GM21526 (cell line): ENCODE results near the gene CRELD2.

Experiments used
- ATAC-seq: cut with Tn5 transposase; IDR thresholded peaks from one replicate; pipeline ENCODE4 v1.9.1; 2021; ENCODE audit warnings: moderate library complexity; ENCODE audit not compliant: unreplicated experiment, low FRiP score

Gene CRELD2

DNA sequence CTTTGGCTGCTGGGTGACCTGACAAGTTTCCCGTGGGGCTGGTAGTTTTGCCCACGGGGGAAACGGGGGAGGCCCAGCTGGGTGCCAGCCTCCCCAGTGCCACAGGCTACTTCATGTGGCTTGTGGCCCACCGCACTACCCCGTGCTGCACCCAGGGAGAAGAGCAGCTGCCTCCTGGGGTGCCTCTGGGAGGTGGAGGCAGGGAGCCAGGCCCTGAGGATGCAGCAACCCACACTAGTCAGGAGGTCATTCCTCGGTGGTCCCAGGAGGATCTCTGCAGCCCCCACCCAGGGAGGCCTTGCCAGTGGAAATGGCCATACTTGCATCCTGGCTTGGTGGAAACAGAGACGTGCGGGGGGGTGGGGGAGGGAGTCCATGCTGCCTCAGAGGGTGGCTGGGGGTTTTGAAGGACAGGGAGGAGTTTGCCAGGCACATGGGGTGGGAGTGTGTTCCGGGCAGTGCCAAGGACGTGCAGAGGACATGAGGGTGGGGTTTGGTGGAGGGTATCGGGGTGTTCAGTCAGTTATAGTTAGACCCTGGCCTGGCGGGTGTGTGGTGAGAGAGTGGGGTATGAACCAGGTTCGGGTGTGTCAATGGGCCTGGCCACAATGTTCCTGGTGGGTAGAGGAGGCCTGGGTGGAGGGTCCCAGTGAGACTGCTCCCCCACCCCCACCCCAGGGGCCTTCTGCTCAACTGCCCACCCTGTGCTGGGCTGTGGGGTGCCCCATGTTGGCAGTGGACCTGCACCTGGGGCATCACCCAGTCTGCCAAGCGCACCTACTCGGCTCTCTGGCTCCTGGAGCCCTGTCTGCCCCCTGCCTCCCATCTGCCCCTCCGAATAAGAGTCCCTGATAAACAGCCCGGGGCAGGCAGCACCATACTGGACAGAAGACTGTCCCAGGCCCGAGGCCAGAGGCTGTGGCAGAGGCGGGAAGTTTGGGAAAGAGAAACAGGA is 46.0 kb downstream of the CRELD2 start:
- ATAC-seq, result no peak

DNA sequence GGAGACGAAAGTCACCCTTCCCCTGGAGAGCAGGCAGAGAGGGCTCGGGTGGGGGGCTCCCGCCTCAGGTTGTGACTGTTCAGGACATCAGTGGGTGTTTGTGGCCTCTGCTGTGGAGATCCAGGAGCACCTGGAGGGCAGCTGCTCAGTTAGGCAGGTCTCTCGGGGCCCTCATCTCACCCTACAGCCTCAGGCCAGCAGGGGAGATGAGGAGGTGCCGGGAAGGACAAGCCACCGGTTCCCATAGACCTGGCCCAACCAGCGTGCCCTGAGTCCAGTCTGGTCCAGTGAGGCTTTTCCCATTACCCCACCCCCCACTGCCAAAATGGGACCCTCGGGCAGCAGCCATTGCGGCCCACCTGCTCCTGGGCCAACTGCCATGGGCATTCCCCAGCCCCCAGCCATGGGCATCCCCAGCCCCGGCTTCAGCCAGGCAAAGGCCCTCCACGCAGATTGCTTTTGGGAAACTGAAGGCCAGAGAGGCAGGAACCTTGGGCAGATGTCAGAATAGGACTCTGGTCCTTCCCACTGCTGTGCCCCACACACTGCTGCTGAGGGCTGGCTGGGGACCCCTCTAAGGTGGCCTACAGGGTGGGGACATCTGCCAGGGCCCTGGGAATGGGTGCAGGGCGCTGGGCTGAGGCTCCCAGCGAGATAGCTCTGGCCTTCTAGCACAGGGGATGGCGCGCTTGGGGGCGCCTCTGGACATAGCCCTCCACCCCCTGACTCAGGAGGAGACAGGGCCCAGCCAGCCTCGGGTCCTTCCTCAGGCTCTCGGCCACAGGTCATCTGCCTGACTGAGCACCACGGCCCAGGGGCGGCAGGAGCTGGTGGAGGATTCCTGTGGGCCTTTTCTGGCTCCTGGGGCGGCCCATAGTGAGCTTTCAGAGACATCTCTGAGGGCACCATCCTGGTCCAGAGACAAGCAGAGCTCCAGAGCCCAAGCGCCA is 46.9 kb downstream of the CRELD2 start:
- ATAC-seq, result no peak

DNA sequence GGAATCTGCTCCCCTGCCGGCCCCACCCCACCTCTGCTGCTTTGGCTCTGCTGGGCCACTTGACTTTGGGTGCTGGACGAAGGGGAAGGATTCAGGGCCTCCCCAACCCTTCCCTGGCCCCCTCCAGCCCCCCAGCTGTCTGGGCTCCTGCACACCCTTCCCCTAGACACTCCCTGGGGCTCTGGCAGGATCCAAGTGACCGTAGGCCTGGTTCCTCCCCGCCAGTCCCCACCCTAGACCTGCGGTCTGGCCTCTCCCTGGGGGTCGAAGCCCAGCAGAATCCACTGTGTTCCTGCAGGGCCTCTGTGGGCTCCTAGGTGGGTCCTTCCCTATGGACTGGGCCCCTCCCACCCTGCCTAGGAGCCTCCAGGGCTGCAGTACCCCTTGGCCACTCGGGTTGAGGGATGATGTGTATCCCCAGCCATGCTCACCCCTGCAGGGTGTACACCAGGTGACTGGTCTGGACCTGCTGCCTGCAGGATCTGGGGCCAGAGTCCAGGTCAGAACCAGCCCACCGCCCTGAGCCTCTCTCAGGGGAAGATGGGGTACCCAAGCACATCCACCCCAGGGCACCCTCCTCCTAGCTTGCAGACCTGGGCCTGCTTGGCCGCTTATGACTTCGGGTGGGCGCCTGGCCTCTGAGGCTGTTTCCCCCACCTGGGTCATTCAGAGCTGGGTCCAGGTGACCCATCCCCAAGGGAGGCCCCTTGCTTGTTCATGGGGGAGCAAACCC is 47.8 kb downstream of the CRELD2 start:
- no peak for ATAC-seq

DNA sequence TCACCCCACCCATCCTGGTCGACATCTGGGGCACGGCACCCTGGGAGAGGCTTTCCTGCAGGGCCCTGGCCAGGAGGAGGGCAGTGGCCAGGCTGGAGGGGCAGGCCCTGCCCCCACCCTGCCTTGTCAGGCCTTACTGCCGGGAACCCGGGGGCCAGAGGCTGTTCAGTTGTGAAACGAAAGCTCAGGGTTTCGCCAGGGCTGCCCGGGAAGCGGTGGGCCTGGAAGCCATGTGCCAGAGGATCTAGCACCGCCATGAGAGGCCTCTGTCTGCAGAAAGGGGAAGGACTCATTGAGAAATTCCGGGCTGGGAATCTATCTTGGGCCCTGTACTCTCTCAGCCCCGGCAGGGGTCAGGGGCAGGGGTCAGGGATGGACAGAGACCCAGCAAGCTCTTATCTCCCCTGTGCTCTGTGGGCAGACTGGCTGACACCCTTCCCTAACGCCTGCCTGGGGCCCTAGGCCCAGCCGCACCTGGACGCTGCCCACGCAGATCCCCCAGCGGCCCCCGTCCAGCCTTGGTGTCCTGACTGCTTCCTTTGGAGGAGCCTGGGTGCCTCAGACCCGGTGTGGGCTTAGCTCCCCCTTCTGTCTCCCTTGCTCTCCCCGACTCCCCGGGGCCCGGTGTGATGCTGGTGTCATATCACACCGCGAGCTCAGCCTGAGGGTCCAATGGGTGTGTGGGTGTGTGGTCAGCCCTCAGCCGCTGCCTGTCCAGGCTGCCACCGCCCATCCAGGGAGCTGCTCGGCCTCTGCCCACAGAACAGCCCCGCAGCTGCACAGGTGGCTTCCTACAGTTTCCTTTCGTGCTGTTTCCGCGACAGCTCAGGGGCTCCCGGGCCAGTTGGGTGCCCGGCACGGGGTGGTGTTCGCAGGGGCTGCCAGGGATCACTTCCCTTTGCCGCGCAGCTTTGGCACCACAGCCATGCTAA is 48.6 kb downstream of the CRELD2 start:
- ATAC-seq, result no peak

DNA sequence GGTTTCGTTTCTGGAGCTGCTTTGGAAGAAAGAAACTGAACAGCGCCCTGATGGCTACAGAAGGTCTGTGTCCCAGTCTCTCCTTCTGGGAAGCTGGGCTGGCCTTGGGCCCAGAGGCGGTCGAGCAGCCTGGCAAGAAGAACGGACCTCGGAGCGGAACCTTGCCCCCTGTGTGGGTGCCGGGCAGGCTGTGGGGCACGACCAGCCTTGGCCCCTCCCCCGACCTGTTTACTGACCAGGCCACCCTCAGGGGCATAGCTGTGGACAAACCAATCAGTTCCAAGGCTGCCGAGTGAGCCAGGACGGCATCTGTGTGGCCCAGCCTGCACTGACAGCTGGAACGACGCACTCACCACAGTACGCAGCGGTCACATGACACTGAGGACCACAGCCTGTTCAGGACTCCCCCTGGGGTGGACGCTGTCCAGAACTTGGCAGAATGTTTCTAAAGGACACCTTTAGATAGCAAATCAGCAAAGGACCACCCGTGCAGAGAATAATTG is 49.3 kb downstream of the CRELD2 start:
- ATAC-seq, result no peak

DNA sequence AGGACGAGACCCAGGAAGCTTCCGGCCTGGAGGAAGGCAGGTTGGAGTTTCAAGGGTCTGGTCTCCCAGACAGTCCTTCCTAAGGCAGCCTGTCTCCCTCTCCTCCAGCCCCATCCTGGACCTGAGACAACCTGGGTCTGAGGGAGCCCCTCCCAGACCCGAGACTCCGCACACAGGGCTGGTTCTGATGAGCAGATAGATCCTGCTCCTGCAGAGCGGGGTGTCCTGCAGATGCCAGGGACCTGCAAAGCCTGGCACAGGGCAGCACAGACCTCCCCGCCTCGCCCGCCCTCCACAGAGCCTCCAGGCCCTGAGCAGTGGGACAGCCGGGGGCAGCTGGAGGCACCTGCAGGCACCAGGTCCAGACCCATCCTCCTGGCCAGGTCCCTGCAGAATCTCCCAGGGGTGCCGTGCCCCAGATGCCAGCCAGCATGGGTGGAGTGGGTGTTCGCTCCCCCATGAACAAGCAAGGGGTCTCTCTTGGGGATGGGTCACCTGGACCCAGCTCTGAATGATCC is 49.9 kb downstream of the CRELD2 start:
- no peak for ATAC-seq

DNA sequence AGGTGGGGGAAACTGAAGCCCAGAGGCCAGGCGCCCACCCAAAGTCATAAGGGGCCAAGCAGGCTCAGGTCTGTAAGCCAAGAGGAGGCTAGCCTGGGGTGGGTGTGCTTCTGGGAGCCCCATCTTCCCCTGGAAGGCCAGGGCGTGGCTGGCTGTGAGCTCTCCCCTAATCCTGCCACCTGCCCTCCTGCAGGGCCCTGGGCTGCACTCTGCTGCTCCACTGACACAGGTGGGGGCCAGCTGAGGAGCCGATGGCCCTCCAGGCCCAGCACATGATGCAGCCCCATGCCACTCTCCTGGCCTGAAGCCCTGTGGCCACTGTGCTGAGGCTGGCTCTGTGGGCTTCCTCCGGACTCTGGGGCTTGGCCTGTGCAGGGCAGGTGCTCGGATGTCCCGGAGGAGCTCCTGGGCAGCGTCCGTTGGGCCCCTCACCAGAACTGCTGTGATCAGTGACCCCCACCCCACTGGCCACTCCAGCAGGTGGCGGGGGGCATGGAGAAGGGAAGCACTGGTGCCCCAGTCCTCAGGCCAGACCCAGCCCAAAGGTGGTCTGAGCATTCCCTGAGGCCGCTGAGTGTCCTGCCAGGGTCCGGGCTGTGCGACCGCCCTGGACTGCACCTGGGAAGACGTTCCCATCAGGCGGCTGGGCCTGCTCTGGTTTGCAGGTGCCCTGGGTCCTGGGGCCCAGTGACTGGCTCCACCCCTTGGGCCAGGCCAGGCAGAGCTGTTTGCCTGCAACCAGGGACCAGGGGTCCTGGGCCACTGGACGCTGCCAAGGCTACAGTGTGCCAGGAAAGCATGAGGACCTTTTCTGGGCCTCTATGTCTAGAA is 50.6 kb downstream of the CRELD2 start:
- no peak for ATAC-seq

DNA sequence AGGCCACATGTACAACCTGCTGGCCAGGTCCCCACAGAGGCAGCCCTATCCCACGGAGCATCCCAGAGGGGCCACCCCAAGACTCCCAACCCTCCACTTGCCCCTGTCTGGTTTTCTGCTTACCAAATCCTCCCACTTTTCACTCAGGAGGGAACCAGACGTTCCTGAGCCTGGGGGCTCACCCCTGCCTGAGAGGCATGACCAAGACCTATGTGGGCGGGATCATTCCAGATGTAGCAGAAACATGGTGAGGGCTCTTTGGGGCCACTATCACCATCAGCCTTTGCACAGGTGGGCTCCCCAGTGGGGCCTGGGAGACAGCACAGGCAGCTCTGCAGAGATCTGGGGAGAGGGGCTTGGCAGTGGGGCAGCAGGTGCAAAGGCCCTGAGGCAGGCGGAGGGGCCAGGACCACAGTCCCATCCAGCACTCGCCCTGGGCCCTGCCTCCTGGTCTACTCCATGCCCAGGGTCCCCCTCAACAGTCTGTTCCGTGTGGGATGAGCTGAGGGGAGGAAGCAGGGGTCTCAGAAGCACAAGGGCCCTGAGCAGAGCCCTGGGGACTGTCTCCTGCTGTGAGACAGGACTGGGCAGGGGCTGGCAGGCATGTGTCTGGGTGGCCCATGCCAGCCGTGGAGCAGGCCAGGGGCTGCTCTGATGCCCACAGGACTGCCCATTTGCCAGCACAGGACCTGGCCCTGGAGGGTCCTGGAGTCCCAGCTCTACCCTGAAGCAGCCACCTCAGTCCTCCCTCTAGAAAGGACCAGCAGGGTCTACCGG is 51.5 kb downstream of the CRELD2 start:
- ATAC-seq, result peak; percentile 12

DNA sequence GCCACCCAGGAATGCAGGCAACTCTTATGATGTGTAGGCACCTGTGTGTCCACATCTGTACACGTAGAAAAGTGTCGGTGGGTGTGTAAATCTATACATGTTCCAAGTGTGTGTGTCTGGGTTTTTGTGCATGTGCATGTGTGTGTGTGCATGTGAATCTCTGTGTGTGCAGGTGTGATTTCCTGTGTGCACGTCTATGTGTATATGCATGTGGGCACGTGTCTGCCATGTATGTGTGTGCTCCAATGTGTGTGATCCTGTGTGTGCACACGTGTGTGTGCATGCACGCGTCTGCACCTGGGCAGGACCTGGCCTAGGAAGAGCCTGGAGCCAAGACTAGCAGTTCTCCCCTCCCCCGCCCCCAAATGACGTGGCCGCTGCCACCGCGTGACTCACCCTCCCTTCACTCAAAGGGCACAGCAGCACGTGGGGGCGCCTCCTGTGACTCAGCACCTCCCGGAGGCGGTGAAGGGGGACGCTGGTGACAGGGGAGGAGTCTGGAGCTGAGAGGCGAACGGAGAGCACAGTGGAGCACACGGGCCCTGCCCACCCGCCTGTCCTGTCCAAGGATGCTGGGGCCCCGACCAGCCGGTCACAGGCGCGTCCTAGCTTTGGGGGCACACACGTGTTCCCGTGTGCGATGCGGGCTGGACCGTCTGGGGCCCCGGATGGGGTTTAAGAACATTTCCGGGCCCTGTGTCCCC is 52.2 kb downstream of the CRELD2 start:
- peak; percentile 47 for ATAC-seq

DNA sequence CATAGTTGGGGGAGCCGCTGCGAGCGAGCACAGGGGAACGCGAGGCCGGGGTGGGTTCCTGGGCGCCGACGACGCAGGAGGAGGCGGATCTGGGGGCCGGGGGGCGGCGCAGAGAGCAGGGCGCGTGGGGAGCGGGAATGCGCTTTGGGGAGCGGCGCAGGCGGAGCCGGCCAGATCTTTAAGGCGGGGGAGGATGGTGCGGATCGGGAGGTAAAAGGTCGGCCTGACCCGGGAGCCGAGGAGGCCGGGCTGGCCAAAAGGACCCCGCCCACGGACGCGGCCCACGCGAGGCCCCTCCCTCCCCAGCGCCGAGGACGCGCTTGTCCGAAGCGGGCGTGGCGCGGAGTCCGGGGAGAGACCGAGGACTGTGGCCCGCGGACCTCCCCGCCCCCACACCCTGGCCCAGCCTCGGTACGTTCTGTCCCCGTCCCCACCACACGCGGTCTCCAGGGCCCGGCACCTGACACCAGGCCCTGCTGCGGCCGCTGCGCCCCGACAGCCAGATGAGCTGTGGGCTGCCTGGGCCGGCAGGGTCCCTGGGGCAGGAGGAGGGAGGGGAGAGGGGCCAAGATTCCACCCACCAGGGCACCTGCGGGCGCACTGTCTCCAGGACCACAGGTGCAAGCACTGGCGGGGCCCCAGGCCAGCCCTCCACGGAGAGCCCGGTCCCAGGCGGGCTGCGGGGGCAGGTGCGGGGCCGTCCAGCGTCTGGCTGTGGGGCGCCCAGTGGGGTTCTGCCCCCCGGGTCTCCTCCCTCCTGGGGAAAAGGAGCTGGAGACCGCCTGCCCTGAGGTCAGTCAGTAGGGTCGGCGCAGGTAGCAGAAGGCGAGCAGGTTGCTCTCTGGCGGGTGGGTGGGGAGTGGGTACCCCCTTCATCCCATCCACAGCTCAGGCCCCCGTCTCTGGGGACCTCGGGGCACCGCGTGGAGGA is 53.1 kb downstream of the CRELD2 start:
- ATAC-seq, result peak; percentile 16

DNA sequence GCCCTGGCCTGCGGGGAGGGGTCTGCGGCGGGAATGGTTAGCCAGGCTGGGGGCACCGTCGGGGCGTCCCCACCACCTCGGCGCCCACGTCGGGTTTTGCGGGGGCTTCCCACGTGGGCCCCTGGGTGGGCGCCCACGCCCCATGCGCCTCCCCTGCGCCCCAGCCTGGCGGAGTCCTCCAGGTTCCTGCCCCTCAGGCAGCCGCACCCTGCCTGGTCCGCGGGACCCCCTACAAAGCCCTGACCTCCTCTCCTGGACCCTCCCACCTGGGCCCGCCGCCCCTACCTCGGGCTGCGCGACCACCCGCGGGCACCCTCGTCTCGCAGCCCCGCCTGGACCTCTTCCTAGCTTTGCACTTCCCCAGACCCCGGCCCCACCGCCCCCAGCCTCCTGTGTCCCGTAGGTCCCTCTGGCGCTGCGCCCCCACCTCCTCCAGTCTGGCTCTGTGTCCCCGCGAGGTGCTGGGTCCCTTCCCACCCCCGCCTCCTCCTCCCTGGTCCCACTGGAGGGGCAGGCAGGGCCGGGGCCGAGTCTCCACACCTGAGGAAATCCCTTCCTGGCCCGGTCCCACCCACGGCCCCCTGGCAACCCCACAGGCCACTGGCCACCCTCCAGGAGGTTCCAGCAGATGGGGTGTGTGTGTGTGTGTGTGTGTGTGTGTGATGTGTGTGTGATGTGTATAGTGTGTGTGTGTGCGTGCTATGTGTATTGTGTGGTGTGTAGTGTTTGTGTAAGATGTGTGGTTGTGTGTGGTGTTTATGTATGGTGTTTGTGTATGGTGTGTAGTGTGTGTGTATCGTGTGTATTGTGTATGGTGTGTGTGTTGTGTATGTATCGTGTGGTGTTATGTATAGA is 54.0 kb downstream of the CRELD2 start:
- ATAC-seq, result no peak

DNA sequence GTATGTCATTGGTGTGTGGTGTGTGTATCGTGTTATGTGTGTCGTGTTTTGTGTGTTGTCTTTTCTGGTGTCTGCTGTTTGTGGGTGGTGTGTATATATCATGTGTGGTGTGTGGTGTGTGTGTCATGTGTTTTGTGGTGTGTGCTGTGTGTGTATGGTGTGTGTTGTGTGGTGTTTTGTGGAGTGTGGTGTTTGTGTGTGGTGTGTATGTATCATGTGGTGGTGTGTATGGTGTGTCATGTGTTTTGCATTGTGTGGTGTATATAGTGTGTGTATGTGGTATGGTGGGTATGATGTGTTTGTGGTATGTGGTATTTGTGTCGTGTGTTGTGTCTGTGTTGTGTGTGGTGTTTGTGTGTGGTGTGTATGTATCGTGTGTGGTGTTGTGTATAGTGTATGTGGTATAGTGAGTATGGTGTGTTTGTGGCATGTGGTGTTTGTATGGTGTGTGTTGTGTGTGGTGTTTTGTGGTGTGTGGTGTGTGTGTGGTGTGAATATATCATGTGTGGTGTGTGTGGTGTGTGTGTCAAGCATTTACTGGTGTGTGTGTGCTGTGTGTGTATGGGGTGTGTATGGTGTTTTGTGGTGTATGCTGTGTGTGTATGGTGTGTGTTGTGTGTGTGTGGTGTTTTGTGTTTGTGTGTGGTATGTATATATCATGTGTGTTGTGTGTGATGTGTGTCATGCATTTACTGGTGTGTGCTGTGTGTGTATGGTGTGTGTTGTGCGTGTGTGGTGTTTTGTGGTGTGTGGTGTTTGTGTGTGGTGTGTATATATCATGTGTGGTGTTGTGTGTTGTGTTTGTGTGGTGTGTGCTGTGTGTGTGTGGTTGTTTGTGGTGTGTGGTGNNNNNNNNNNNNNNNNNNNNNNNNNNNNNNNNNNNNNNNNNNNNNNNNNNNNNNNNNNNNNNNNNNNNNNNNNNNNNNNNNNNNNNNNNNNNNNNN is 54.9 kb downstream of the CRELD2 start:
- ATAC-seq, result no peak

DNA sequence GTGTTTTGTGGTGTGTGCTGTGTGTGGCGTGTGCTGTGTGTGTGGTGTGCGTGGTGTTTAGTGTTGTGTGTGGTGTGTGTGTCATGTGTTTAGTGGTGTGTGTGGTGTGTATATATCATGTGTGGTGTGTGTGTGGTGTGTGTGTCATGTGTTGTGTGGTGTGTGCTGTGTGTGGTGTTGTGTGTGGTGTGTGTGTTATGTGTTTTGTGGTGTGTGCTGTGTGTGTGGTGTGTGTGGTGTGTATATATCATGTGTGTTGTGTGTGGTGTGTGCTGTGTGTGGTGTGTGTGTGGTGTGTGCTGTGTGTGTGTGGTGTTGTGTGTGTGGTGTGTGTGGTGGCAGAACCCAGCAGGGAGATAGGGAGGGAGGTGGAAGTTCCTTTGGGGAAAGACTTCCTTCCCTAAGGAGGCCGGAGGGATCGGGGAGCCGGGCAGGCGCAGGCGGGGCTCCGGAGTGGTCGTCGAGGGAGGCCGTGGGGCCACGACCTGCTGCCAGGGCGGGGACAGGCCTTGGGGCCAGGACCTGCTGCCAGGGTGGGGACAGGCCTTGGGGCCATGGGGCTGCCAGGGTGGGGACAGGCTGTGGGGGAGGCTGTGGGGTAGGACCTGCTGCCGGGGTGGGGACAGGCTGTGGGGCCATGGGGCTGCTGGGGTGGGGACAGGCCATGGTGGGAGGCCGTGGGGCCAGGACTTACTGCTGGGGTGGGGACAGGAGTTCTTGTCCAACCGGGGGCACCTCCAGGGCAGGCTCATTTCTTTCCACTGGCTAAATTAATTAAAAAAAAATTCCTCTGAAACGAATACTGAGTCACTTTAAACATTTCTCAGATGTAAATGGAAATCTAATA is 57.3 kb downstream of the CRELD2 start:
- peak; percentile 24 for ATAC-seq
